Neutrophil (primary cell): ENCODE results near the gene NXPH4.

ENCODE experiments used
- H3K27ac ChIP-seq: fragments of 200-600 bp; sonication (generic); 2 replicates; pipeline ENCODE4 v1.5.1; 2016; ENCODE audit warnings: mild to moderate bottlenecking, moderate library complexity
- H3K27me3 ChIP-seq: fragments of 200-600 bp; sonication (generic); 2 replicates; pipeline ENCODE4 v1.6.0; 2016; ENCODE audit warnings: mild to moderate bottlenecking
- H3K36me3 ChIP-seq: fragments of 200-600 bp; sonication (generic); 2 replicates; pipeline ENCODE4 v1.5.1; 2017
- H3K4me1 ChIP-seq, 2 experiments: fragments of 200-600 bp in 1 of 2; sonication (generic) in 1 of 2; 1 replicate in 1 of 2; 2 replicates in 1 of 2; pipeline versions ENCODE4 v1.5.1 to v1.6.1; 2013 to 2016; ENCODE audit warnings: low read depth in 1 of 2, low read length in 1 of 2, mild to moderate bottlenecking in 1 of 2, moderate library complexity in 1 of 2; ENCODE audit not compliant: control insufficient read depth in 1 of 2, insufficient read depth in 1 of 2
- H3K4me3 ChIP-seq, 2 experiments: fragments of 200-600 bp in 1 of 2; sonication (generic) in 1 of 2; 1 replicate in 1 of 2; 2 replicates in 1 of 2; pipeline ENCODE4 v1.5.1; 2013 to 2016; ENCODE audit warnings: low read depth in 1 of 2, low read length in 1 of 2, mild to moderate bottlenecking in 1 of 2, moderate library complexity in 1 of 2
- H3K9me3 ChIP-seq: fragments of 200-600 bp; sonication (generic); 2 replicates; pipeline ENCODE4 v1.5.1; 2016
- TF ChIP-seq, protein P1 (sequence below): fragments of 200-600 bp; sonication (generic); IDR thresholded peaks from 2 replicates; pipeline ENCODE4 v1.5.1; 2016; ENCODE audit warnings: antibody characterized with exemption

NXPH4 gene

GRCh38 chr12:57170408-57170807 lies 46.2 kb upstream of the NXPH4 start:
- Histone ChIP-seq H3K4me3 (no peak overlapping the region), H3K9me3 (no peaks in the 10 kb centered on the region), H3K36me3 (no peaks in the 10 kb centered on the region), H3K27ac (no peak overlapping the region), H3K27me3 (no peaks in the 10 kb centered on the region), H3K4me1 (no peaks in the 10 kb centered on the region)
- TF ChIP-seq, protein P1, sequence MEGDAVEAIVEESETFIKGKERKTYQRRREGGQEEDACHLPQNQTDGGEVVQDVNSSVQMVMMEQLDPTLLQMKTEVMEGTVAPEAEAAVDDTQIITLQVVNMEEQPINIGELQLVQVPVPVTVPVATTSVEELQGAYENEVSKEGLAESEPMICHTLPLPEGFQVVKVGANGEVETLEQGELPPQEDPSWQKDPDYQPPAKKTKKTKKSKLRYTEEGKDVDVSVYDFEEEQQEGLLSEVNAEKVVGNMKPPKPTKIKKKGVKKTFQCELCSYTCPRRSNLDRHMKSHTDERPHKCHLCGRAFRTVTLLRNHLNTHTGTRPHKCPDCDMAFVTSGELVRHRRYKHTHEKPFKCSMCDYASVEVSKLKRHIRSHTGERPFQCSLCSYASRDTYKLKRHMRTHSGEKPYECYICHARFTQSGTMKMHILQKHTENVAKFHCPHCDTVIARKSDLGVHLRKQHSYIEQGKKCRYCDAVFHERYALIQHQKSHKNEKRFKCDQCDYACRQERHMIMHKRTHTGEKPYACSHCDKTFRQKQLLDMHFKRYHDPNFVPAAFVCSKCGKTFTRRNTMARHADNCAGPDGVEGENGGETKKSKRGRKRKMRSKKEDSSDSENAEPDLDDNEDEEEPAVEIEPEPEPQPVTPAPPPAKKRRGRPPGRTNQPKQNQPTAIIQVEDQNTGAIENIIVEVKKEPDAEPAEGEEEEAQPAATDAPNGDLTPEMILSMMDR = no peak

- Histone ChIP-seq H3K36me3 (no peaks in the 10 kb centered on the region), H3K9me3 (no peaks in the 10 kb centered on the region), H3K4me1 (no peaks in the 10 kb centered on the region), H3K27ac (no peak overlapping the region), H3K27me3 (no peaks in the 10 kb centered on the region), H3K4me3 (no peak overlapping the region)
- TF ChIP-seq, protein P1 = no peak
Observed at GRCh38 chr12:57170927-57171326, 45.7 kb upstream of the NXPH4 start.

- H3K4me1 ChIP-seq = no peaks in the 10 kb centered on the region
- H3K36me3 ChIP-seq = no peaks in the 10 kb centered on the region
- no peaks in the 10 kb centered on the region for H3K9me3 ChIP-seq
- H3K27ac ChIP-seq = no peak overlapping the region
- no peaks in the 10 kb centered on the region for H3K27me3 ChIP-seq
- TF ChIP-seq, protein P1 = no peak
- H3K4me3 ChIP-seq = no peak overlapping the region
Observed at GRCh38 chr12:57171668-57172067, 44.9 kb upstream of the NXPH4 start.

- H3K27ac ChIP-seq = no peak overlapping the region
- H3K36me3 ChIP-seq = no peaks in the 10 kb centered on the region
- H3K4me3 ChIP-seq = no peak overlapping the region
- H3K9me3 ChIP-seq = no peaks in the 10 kb centered on the region
- no peaks in the 10 kb centered on the region for H3K27me3 ChIP-seq
- TF ChIP-seq, protein P1 = no peak
- no peaks in the 10 kb centered on the region for H3K4me1 ChIP-seq
Observed at GRCh38 chr12:57173089-57173488, 43.5 kb upstream of the NXPH4 start.

- Histone ChIP-seq H3K27me3 (no peaks in the 10 kb centered on the region), H3K9me3 (no peaks in the 10 kb centered on the region), H3K36me3 (no peaks in the 10 kb centered on the region), H3K27ac (no peak overlapping the region), H3K4me1 (no peaks in the 10 kb centered on the region), H3K4me3 (no peak overlapping the region)
- TF ChIP-seq, protein P1 = no peak
Observed at GRCh38 chr12:57173683-57174082, 42.9 kb upstream of the NXPH4 start.
